A549 (cell line): Measurements from ENCODE around the gene RPL41. TPM values are rescaled to one million over a fixed set of nuclear protein-coding genes. Genes with fewer than 3 reads are reported as not detected.

Source experiments
- BHLHE40 ChIP-seq: IDR thresholded peaks from 2 replicates; pipeline ENCODE4 v1.6.1; 2012; ENCODE audit warnings: low read depth, low read length, inconsistent platforms
- CBX2 ChIP-seq: fragments of 200-600 bp; sonication (generic); IDR thresholded peaks from 2 replicates; pipeline ENCODE4 v1.6.1; 2016; ENCODE audit warnings: low read depth, mild to moderate bottlenecking, borderline replicate concordance
- CBX8 ChIP-seq: fragments of 200-600 bp; sonication (generic); IDR thresholded peaks from 2 replicates; pipeline ENCODE4 v1.6.1; 2016
- CHD2 ChIP-seq: fragments of 150-350 bp; IDR thresholded peaks from 2 replicates; pipeline ENCODE4 v1.6.1; 2014; ENCODE audit warnings: low read length; ENCODE audit not compliant: partially characterized antibody
- EHMT2 ChIP-seq: fragments of 200-600 bp; sonication (generic); IDR thresholded peaks from 2 replicates; pipeline ENCODE4 v1.6.1; 2016; ENCODE audit warnings: antibody characterized with exemption, low read depth, mild to moderate bottlenecking, moderate library complexity
- ELK1 ChIP-seq: fragments of 150-350 bp; IDR thresholded peaks from 2 replicates; pipeline ENCODE4 v1.6.1; 2014; ENCODE audit warnings: low read depth, mild to moderate bottlenecking, low read length
- EP300 ChIP-seq, 2 experiments: fragments of >200 bp; sonication (Bioruptor Twin); formaldehyde crosslinking; IDR thresholded peaks; 2 replicates in 1 of 2; 3 replicates in 1 of 2; pipeline ENCODE4 v1.6.1; 2016 to 2017
- FOSB ChIP-seq: fragments of 250-450 bp; sonication (Bioruptor Pico); IDR thresholded peaks from 2 replicates; pipeline ENCODE4 v1.5.0; 2020; ENCODE audit warnings: mild to moderate bottlenecking, moderate library complexity
- GATA3 ChIP-seq: IDR thresholded peaks from 2 replicates; pipeline ENCODE4 v1.6.1; 2012; ENCODE audit warnings: borderline replicate concordance
- HDAC2 ChIP-seq: fragments of 200-600 bp; sonication (generic); IDR thresholded peaks from 2 replicates; pipeline ENCODE4 v1.6.1; 2016
- HEYL ChIP-seq: fragments of 250-450 bp; sonication (Bioruptor Pico); IDR thresholded peaks from 2 replicates; pipeline ENCODE4 v1.8.0; 2021; ENCODE audit warnings: mild to moderate bottlenecking, moderate library complexity
- HOXA7 ChIP-seq: fragments of 250-450 bp; sonication (Bioruptor Pico); IDR thresholded peaks from 2 replicates; pipeline ENCODE4 v1.5.0; 2020; ENCODE audit warnings: mild to moderate bottlenecking, moderate library complexity
- HOXB13 ChIP-seq: fragments of 250-450 bp; sonication (Bioruptor Pico); IDR thresholded peaks from 2 replicates; pipeline ENCODE4 v1.5.0; 2020; ENCODE audit warnings: low read depth, mild to moderate bottlenecking, moderate library complexity
- JUNB ChIP-seq: fragments of >200 bp; sonication (Bioruptor Twin); formaldehyde crosslinking; IDR thresholded peaks from 2 replicates; pipeline ENCODE4 v1.6.1; 2016
- KDM1A ChIP-seq: fragments of 200-600 bp; sonication (generic); IDR thresholded peaks from 2 replicates; pipeline ENCODE4 v1.6.1; 2016; ENCODE audit warnings: low read depth, mild to moderate bottlenecking
- MAFK ChIP-seq: fragments of 450-650 bp; IDR thresholded peaks from 2 replicates; pipeline ENCODE4 v1.6.1; 2014; ENCODE audit not compliant: partially characterized antibody
- MAX ChIP-seq: IDR thresholded peaks from 2 replicates; pipeline ENCODE4 v1.6.1; 2012
- MYC ChIP-seq: IDR thresholded peaks from 2 replicates; pipeline ENCODE4 v1.6.1; 2012; ENCODE audit warnings: mild to moderate bottlenecking, inconsistent platforms, low read length, improper control_type of control experiment, borderline replicate concordance
- POLR2A ChIP-seq: IDR thresholded peaks from 2 replicates; pipeline ENCODE4 v1.6.1; 2012; ENCODE audit warnings: mild to moderate bottlenecking, low read length
- POLR2AphosphoS2 ChIP-seq: conservative IDR thresholded peaks from 2 replicates; pipeline ENCODE4 v1.6.1; 2012; ENCODE audit warnings: low read length, improper control_type of control experiment, inconsistent platforms
- RAD21 ChIP-seq, 2 experiments: fragments of >200 bp in 1 of 2; sonication (Bioruptor Twin) in 1 of 2; formaldehyde crosslinking in 1 of 2; IDR thresholded peaks in 1 of 2; conservative IDR thresholded peaks in 1 of 2; 2 replicates in 1 of 2; 3 replicates in 1 of 2; pipeline ENCODE4 v1.6.1; 2012 to 2018; ENCODE audit warnings: inconsistent platforms in 1 of 2
- RARB ChIP-seq: fragments of 250-450 bp; sonication (Bioruptor Pico); IDR thresholded peaks from 2 replicates; pipeline ENCODE4 v1.8.0; 2021; ENCODE audit warnings: mild to moderate bottlenecking, moderate library complexity
- RCOR1 ChIP-seq: fragments of 150-350 bp; IDR thresholded peaks from 2 replicates; pipeline ENCODE4 v1.6.1; 2014; ENCODE audit warnings: antibody characterized with exemption, low read length, low read depth
- REST ChIP-seq: fragments of 200-600 bp; sonication (generic); IDR thresholded peaks from 2 replicates; pipeline ENCODE4 v1.6.1; 2016; ENCODE audit warnings: antibody characterized with exemption, mild to moderate bottlenecking, moderate library complexity
- RFX5 ChIP-seq: fragments of 450-650 bp; IDR thresholded peaks from 2 replicates; pipeline ENCODE4 v1.7.1; 2014; ENCODE audit warnings: antibody characterized with exemption, mild to moderate bottlenecking, moderate library complexity
- RNF2 ChIP-seq: fragments of 200-600 bp; sonication (generic); IDR thresholded peaks from 2 replicates; pipeline ENCODE4 v1.6.1; 2016; ENCODE audit warnings: low read depth, mild to moderate bottlenecking, antibody characterized with exemption, moderate library complexity, borderline replicate concordance
- USF2 ChIP-seq: fragments of 450-650 bp; IDR thresholded peaks from 2 replicates; pipeline ENCODE4 v1.6.1; 2014; ENCODE audit warnings: antibody characterized with exemption
- ZC3H11A ChIP-seq: fragments of 450-650 bp; IDR thresholded peaks from 2 replicates; pipeline ENCODE4 v1.6.1; 2014; ENCODE audit warnings: antibody characterized with exemption, mild to moderate bottlenecking
- ZFP36 ChIP-seq: fragments of 450-650 bp; IDR thresholded peaks from 2 replicates; pipeline ENCODE4 v1.6.1; 2014; ENCODE audit warnings: borderline replicate concordance; ENCODE audit not compliant: partially characterized antibody
- ZNF302 ChIP-seq: fragments of 250-450 bp; sonication (Bioruptor Pico); IDR thresholded peaks from 2 replicates; pipeline ENCODE4 v1.9.0; 2021; ENCODE audit warnings: inconsistent platforms, mild to moderate bottlenecking, moderate library complexity
- polyA plus RNA-seq, 4 experiments: library from polyadenylated mRNA; depleted of rRNA in 3 of 4; stranded (reverse); fragments of >200 nt; fragmentation: RNase III in 1 of 4; extraction: RNeasy Plus Mini Kit Qiagen cat#74134 plus additional on column Dnase treatment in 1 of 4; gene quantifications; 2 replicates in 3 of 4; 3 replicates in 1 of 4; pipeline ENCODE4 v1.2.3, GENCODE V29; 2011 to 2017
- TF ChIP-seq, protein P1 (sequence below): fragments of >200 bp; sonication (Bioruptor Twin); formaldehyde crosslinking; IDR thresholded peaks from 2 replicates; pipeline ENCODE4 v1.6.1; 2016
- TF ChIP-seq, protein P2 (sequence below): fragments of 250-450 bp; sonication (Bioruptor Pico); IDR thresholded peaks from 2 replicates; pipeline ENCODE4 v1.5.0; 2021; ENCODE audit warnings: mild to moderate bottlenecking, moderate library complexity, borderline replicate concordance
- TF ChIP-seq, protein P3 (sequence below): IDR thresholded peaks from 2 replicates; pipeline ENCODE4 v1.6.1; 2012; ENCODE audit warnings: low read depth, borderline replicate concordance

RPL41 gene
- polyA plus RNA-seq, 2 of the 4 experiments (the other 2 are of a cell fraction), result 8,804 to 9,351 TPM

DNA sequence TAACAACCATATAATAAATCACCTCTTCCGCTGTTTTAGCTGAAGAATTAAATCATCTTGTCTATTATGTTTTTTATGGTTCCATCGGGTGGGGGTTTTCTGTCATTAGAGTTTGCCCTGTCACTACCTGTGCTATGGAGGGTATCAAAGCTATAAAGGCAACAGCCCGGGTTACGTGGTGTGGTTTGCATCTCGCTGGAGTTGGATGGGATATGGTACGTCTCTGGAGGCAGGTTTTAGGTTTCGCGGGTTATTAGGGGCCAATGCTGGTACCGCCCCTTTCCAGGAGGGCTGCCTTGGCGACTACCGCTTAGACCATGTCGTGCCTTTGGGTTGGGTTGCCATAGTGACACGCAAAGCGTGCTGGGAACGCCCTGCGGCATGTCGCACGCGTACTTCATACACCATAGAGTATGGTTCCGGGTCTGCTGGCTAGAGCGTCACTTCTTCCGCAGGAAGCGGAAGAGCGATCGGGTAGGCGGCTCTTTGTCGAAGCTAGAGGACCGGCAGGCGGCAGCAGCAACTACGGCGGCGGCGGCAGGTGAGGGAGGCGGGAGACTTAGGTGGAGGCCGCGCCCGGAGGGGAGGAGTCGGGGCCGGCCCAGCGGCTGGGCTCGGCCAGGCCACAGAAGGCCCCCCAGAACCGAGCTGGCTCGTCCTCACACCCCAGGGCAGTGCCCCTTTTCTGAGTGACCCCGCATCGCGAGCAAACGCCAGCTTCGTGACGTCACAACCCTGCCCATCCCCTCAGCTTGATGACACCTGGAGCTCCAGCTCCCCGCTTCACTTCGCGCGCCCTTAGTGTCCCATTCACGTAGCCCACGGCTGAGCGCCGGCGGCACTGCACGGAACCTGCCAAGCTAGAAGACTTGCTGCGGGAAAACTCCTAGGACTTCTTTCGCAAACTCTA lies 1.6 kb downstream of the RPL41 start, which contains the start of gene ZC3H10 (continued):
- TF ChIP-seq, protein P1, sequence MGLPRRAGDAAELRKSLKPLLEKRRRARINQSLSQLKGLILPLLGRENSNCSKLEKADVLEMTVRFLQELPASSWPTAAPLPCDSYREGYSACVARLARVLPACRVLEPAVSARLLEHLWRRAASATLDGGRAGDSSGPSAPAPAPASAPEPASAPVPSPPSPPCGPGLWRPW, result no peak
- TF ChIP-seq CBX8, result no peak
- peak; percentile 93 for TF ChIP-seq BHLHE40
- TF ChIP-seq MAFK, result no peak
- TF ChIP-seq HOXA7, result peak; percentile 99
- TF ChIP-seq ELK1, result no peak
- no peak for TF ChIP-seq ZFP36
- no peak for TF ChIP-seq JUNB
- TF ChIP-seq RFX5, result no peak
- TF ChIP-seq EHMT2, result no peak
- 0 out of 5 replicates have a peak, but pooled peaks of 1 of the 2 experiments have one; percentile 10 for TF ChIP-seq RAD21 (conservative IDR thresholded peaks at IDR 0.05 in 1 of 2, IDR thresholded peaks at IDR 0.05 in 1 of 2)
- no peak for TF ChIP-seq HEYL (CRISPR knock-in tag)
- TF ChIP-seq RNF2, result no peak
- no peak for TF ChIP-seq ZC3H11A
- peak; percentile 99 for TF ChIP-seq FOSB
- TF ChIP-seq POLR2AphosphoS2, result peak; percentile 100
- no peak for TF ChIP-seq EP300 (IDR thresholded peaks at IDR 0.05)
- TF ChIP-seq, protein P2, sequence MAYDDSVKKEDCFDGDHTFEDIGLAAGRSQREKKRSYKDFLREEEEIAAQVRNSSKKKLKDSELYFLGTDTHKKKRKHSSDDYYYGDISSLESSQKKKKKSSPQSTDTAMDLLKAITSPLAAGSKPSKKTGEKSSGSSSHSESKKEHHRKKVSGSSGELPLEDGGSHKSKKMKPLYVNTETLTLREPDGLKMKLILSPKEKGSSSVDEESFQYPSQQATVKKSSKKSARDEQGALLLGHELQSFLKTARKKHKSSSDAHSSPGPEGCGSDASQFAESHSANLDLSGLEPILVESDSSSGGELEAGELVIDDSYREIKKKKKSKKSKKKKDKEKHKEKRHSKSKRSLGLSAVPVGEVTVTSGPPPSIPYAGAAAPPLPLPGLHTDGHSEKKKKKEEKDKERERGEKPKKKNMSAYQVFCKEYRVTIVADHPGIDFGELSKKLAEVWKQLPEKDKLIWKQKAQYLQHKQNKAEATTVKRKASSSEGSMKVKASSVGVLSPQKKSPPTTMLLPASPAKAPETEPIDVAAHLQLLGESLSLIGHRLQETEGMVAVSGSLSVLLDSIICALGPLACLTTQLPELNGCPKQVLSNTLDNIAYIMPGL (CRISPR knock-in tag), result no peak; the same call in 1 of the 2 replicates
- TF ChIP-seq POLR2A, result peak; percentile 96
- TF ChIP-seq CHD2, result peak; percentile 77
- TF ChIP-seq HOXB13 (CRISPR knock-in tag), result no peak
- peak; percentile 98 for TF ChIP-seq RARB (CRISPR knock-in tag)
- TF ChIP-seq, protein P3, sequence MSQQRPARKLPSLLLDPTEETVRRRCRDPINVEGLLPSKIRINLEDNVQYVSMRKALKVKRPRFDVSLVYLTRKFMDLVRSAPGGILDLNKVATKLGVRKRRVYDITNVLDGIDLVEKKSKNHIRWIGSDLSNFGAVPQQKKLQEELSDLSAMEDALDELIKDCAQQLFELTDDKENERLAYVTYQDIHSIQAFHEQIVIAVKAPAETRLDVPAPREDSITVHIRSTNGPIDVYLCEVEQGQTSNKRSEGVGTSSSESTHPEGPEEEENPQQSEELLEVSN, result peak; percentile 90; the same call in 1 of the 2 replicates
- TF ChIP-seq HDAC2, result no peak
- 0 out of 2 replicates have a peak, but pooled peaks have one; percentile 22 for TF ChIP-seq USF2
- TF ChIP-seq MAX, result peak; percentile 97
- peak; percentile 96 for TF ChIP-seq MYC
- peak; percentile 80 for TF ChIP-seq GATA3
- no peak for TF ChIP-seq CBX2
- no peak for TF ChIP-seq KDM1A
- TF ChIP-seq ZNF302 (CRISPR knock-in tag), result no peak
- TF ChIP-seq REST, result peak; percentile 42; the same call in 1 of the 2 replicates
- no peak for TF ChIP-seq RCOR1
